Fibroblast of mammary gland (primary cell): Measurements from ENCODE around the gene TEPSIN.

Experiments
- DNase-seq: peaks from one replicate; pipeline ENCODE4 v3.0.0-alpha.2; 2010; ENCODE audit warnings: low read depth
- H3K4me3 ChIP-seq: 2 replicates; pipeline ENCODE4 v1.5.1; 2011; ENCODE audit warnings: low read depth, mild to moderate bottlenecking, low read length, moderate library complexity; ENCODE audit not compliant: control insufficient read depth
- CTCF ChIP-seq: conservative IDR thresholded peaks from 2 replicates; pipeline ENCODE4 v1.5.1; 2011; ENCODE audit warnings: low read depth, low read length, inconsistent platforms; ENCODE audit not compliant: control insufficient read depth, insufficient read depth

TEPSIN gene

GRCh38 chr17:81189670-81190530, 49.0 kb downstream of the TEPSIN start:
- DNase-seq = no peak
- H3K4me3 ChIP-seq = no peak overlapping the region

GRCh38 chr17:81189016-81189415, 49.8 kb downstream of the TEPSIN start:
- no peak for TF ChIP-seq CTCF
- no peak overlapping the region for H3K4me3 ChIP-seq
- no peak for DNase-seq

More at GRCh38 chr17:81189670-81190530, 49.0 kb downstream of the TEPSIN start:
- TF ChIP-seq CTCF = peak; percentile 1

- DNase-seq = no peak
- no peak overlapping the region for H3K4me3 ChIP-seq
- no peak for TF ChIP-seq CTCF
These were observed 50.4 kb downstream of the TEPSIN start for GRCh38 chr17:81188491-81188840.

- H3K4me3 ChIP-seq = no peak overlapping the region
- no peak for DNase-seq
- TF ChIP-seq CTCF = no peak
These were observed 51.0 kb downstream of the TEPSIN start for GRCh38 chr17:81187586-81188490.

GRCh38 chr17:81187120-81187519, 51.7 kb downstream of the TEPSIN start:
- no peak overlapping the region for H3K4me3 ChIP-seq
- no peak for DNase-seq
- no peak for TF ChIP-seq CTCF

- H3K4me3 ChIP-seq = no peak overlapping the region
- TF ChIP-seq CTCF = no peak
- DNase-seq = no peak
These were observed 52.7 kb downstream of the TEPSIN start for GRCh38 chr17:81186203-81186602.
